Psoas muscle (tissue), 8 donors: ENCODE results near the gene SPDYE4. TPM values are rescaled to one million over a fixed set of nuclear protein-coding genes. Genes with fewer than 3 reads are reported as not detected.

Experiments
- ATAC-seq, 4 donors: fragments of 200-7000 bp; cut with Tn5 transposase; one replicate each; pipeline ENCODE4 v1.9.1; 2020; ENCODE audit warnings: moderate library complexity in 3 of 4, mild to moderate bottlenecking in 2 of 4
- DNase-seq, 2 donors: peaks; one replicate each; pipeline ENCODE4 v3.0.0-alpha.2; 2020
- H3K27ac ChIP-seq: fragments of 200-600 bp; one replicate; pipeline ENCODE4 v1.8.0; 2022
- H3K27me3 ChIP-seq, 3 donors: fragments of 200-600 bp in 1 of 3; one replicate each; pipeline versions ENCODE4 v1.6.1 to v1.8.0; 2013 to 2022; ENCODE audit warnings: low read length in 2 of 3, mild to moderate bottlenecking in 2 of 3, moderate library complexity in 1 of 3; ENCODE audit not compliant: insufficient read depth in 3 of 3
- H3K36me3 ChIP-seq, 2 donors: fragments of 200-600 bp in 1 of 2; one replicate each; pipeline versions ENCODE4 v1.6.1 to v1.8.0; 2013 to 2022; ENCODE audit warnings: low read depth in 1 of 2, mild to moderate bottlenecking in 1 of 2, moderate library complexity in 1 of 2; ENCODE audit not compliant: insufficient read depth in 1 of 2
- H3K4me1 ChIP-seq: fragments of 200-600 bp; one replicate; pipeline ENCODE4 v1.8.0; 2022
- H3K4me3 ChIP-seq: fragments of 200-600 bp; one replicate; pipeline ENCODE4 v1.8.0; 2022; ENCODE audit warnings: mild to moderate bottlenecking
- H3K9me3 ChIP-seq: fragments of 200-600 bp; one replicate; pipeline ENCODE4 v1.8.0; 2022
- WGBS, 3 donors: extraction: QIAGEN DNeasy Blood & Tissue Kit; methylation state at CpG; one replicate each; pipeline versions ENCODE4 v1.1.6 to v1.1.7; 2013; 5-methylcytosine and 5-hydroxymethylcytosine counted together
- intact Hi-C, 2 donors: fragments of 100-400 bp; cut with DNase I; formaldehyde crosslinking; loops; one replicate each; pipeline versions ENCODE4 v1.11.0 to v1.14.2; 2022
- polyA plus RNA-seq, 3 donors: library from polyadenylated mRNA; stranded (reverse); fragments of 200-250 nt; gene quantifications; one replicate each; pipeline ENCODE4 v1.2.3, GENCODE V29; 2013
- total RNA-seq, 4 donors: library from RNA; stranded (reverse); fragmentation: NEBNext Ultra II Directional in 2 of 4; extraction: Animal tissue kit (Norgen Biotek cat#: 25700) in 2 of 4; gene quantifications; one replicate each; pipeline versions ENCODE4 v1.2.1 to v1.2.4, GENCODE V29; 2021 to 2023
- TF ChIP-seq, protein P1 (sequence below): fragments of 200-600 bp; IDR thresholded peaks from one replicate; pipeline ENCODE4 v1.8.0; 2022; ENCODE audit warnings: antibody characterized with exemption
- donor health status: healthy with polysubstance abuse.
- donor health status: DM: no; HTN: no; CAD: no; lungs with moderate emphysema.
- donor health status: Bipolar disorder and iron deficiency.
- donor health status: healthy.
- donor health status: DM: yes; HTN: yes; CAD: no.
- donor health status: DM: no; HTN: no; CAD: no.
- donor health status: DM: no; HTN: no; CAD: no.
- donor health status: DM: yes; HTN: yes; CAD: no.

SPDYE4 gene
- total and polyA plus RNA-seq, 7 donors = not detected

DNA sequence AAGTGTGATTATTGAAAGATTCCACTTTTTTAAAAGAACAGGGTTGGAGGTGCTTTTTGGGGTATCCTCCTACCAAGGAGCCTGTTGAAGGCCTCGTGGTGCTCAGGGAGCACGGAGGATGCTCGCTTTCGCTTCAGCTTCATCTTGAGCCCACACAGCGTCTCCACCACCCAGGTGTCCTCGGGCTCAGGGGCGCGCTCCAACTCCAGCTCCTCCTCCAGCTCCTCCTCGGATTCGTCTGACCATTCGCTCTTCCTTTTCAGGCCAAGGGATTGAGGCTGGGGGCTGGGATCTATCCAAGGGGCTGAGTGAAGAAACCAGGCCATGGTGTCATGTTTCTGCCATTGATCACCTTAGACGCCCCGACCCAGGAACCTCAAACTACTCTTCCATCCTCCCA is 1.2 kb downstream of the SPDYE4 start:
- DNase-seq (no peak), ATAC-seq (no peak)
- WGBS, 3 donors = 69 to 73% (median 71%) methylated on average over 13 of the region's 13 CpGs
- TF ChIP-seq, protein P1, sequence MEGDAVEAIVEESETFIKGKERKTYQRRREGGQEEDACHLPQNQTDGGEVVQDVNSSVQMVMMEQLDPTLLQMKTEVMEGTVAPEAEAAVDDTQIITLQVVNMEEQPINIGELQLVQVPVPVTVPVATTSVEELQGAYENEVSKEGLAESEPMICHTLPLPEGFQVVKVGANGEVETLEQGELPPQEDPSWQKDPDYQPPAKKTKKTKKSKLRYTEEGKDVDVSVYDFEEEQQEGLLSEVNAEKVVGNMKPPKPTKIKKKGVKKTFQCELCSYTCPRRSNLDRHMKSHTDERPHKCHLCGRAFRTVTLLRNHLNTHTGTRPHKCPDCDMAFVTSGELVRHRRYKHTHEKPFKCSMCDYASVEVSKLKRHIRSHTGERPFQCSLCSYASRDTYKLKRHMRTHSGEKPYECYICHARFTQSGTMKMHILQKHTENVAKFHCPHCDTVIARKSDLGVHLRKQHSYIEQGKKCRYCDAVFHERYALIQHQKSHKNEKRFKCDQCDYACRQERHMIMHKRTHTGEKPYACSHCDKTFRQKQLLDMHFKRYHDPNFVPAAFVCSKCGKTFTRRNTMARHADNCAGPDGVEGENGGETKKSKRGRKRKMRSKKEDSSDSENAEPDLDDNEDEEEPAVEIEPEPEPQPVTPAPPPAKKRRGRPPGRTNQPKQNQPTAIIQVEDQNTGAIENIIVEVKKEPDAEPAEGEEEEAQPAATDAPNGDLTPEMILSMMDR = no peak
- intact Hi-C loops = no loop called here
- H3K4me3 ChIP-seq = no peak overlapping the region
- H3K27ac ChIP-seq = no peak overlapping the region
- H3K36me3 ChIP-seq = no peaks in the 10 kb centered on the region
- no peaks in the 10 kb centered on the region for H3K4me1 ChIP-seq
- peaks cover 0 to 5% (median 4%) of the 10 kb centered on the region in 3 donors for H3K27me3 ChIP-seq
- no peaks in the 10 kb centered on the region for H3K9me3 ChIP-seq

DNA sequence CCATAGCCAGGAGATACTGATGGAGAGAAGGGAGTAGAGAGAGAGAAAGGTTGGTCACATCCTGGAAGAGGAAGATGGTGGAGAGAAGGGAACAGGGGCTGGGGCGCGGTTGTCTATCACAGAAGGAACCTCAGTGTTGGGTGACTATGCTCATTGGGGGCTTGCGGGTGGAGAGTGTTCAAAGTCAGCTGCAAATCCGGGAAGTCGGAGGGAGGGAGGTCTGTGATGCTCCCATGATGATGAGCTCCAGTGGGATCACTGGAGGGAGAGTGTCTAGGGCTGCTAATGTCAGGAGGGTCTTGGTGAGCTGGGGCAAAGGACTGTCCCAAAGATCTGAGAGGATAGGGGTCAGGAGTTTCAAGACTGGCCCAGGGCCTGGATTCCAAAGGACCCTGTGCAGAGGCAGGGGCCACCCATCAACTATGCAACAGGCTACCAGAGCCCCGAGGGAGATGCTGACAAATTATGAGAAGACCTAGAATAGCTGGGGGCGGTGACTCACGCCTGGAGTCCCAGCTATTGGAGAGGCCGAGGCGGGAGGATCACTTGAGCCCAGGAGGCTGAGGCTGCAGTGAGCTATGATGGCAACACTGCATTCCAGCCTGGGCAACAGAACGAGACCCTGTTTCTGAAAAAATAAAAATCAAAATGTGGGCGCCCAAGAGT is 2.6 kb downstream of the SPDYE4 start:
- 88 to 91% (median 90%) methylated on average over 12 of the region's 12 CpGs for WGBS, 3 donors
- H3K27me3 ChIP-seq = peaks cover 0 to 5% (median 4%) of the 10 kb centered on the region in 3 donors
- H3K9me3 ChIP-seq = no peaks in the 10 kb centered on the region
- H3K4me3 ChIP-seq = no peak overlapping the region
- DNase-seq (no peak), ATAC-seq (no peak)
- no peak overlapping the region for H3K27ac ChIP-seq
- TF ChIP-seq, protein P1 = no peak
- H3K36me3 ChIP-seq = no peaks in the 10 kb centered on the region
- H3K4me1 ChIP-seq = no peaks in the 10 kb centered on the region
- intact Hi-C loops = no loop called here

DNA sequence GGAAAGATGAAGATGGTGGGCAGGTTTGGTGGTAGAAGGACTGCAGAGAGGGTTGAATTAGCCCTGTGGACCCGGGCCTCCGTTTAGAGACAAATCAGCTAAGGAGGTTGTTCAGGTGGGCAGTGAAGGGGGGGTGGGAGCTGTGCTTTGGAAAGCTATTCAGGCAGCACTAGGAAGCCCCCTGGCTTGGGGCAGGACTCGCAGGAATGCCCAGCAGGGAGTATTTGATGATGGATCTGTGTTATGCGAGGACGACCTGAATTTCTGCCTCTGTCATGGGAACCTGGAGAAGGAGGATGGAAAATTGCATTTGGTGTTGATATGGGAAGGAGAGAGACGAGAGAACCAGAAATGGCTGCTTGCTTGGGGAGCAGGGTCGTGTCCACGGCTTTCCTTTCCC is 3.5 kb downstream of the SPDYE4 start:
- H3K4me3 ChIP-seq = no peak overlapping the region
- DNase-seq = no peak
- TF ChIP-seq, protein P1 = no peak
- no peak for ATAC-seq
- H3K36me3 ChIP-seq = no peaks in the 10 kb centered on the region
- H3K4me1 ChIP-seq = no peaks in the 10 kb centered on the region
- intact Hi-C loops = no loop called here
- no peak overlapping the region for H3K27ac ChIP-seq
- peaks cover 0 to 5% (median 4%) of the 10 kb centered on the region in 3 donors for H3K27me3 ChIP-seq
- WGBS, 3 donors = 66 to 71% (median 66%) methylated on average over 8 of the region's 8 CpGs
- no peaks in the 10 kb centered on the region for H3K9me3 ChIP-seq

DNA sequence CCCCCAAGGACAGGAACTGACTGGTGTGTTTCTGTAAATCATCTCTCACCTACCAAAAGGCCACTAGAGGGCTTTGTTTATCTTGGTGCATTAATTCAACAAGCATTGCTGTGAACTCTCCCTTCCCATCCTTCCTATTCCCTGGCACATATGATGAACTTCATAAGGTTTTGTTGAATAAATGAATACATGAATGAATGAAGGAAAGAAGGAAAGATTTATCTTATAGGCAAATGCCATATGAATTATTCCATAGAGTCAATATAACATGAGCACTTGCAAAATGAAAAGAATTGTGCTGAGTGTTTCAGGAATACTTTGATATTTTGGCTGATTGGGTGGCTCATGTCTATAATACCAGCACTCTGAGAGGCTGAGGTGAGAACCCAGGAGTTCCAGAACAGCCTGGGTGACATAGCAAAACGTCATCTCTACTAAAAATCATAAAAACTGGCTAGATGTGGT is 4.3 kb downstream of the SPDYE4 start:
- Histone ChIP-seq H3K27me3 (peaks cover 0 to 4% (median 3%) of the 10 kb centered on the region in 3 donors), H3K9me3 (no peaks in the 10 kb centered on the region), H3K4me1 (no peaks in the 10 kb centered on the region), H3K27ac (no peak overlapping the region), H3K4me3 (no peak overlapping the region), H3K36me3 (no peaks in the 10 kb centered on the region)
- ATAC-seq (no peak), DNase-seq (no peak)
- intact Hi-C loops = no loop called here
- 38 to 62% (median 43%) methylated on average over 1 of the region's 1 CpG for WGBS, 3 donors
- TF ChIP-seq, protein P1 = no peak
